Measurements from ENCODE around the gene YPEL2. TPM values are rescaled to one million over a fixed set of nuclear protein-coding genes. Genes with fewer than 3 reads are reported as not detected.

The YPEL2 gene
- total RNA-seq, 1 donor from 2014 or later, result 16.7 TPM

- Histone ChIP-seq H3K4me1 (no peaks in the 10 kb centered on the region), H3K36me3 (no peaks in the 10 kb centered on the region), H3K4me3 (no peak overlapping the region), H3K9me3 (no peaks in the 10 kb centered on the region), H3K27ac (peak overlapping the region; percentile 38), H3K27me3 (no peaks in the 10 kb centered on the region)
- DNase-seq (ENCODE audit: extremely low spot score in 2 of 2), result peak in 1 of 2 donors; percentile 91
- intact Hi-C loops (cut with DNase I), result loop anchor here (2.0 kb wide), 1 partner anchor 110 kb away; the partner anchor contains the start of gene YPEL2
- TF ChIP-seq CTCF (IDR thresholded peaks at IDR 0.05), result peak; percentile 74 to 92 (median 89)
- no peak for TF ChIP-seq POLR2A (IDR thresholded peaks at IDR 0.05)
- TF ChIP-seq POLR2AphosphoS5 (IDR thresholded peaks at IDR 0.05; ENCODE audit: insufficient read depth in 1 of 2, low read depth in 1 of 2), result peak in 1 of 2 donors; percentile 82
Measured at GRCh38 chr17:59440757-59441463, 109.5 kb downstream of the YPEL2 start.

- intact Hi-C loops (cut with DNase I), result loop anchor here (2.0 kb wide), 1 partner anchor 111 kb away; the partner anchor contains the start of gene YPEL2
- H3K27ac ChIP-seq, result peak overlapping the region; percentile 38
Measured at GRCh38 chr17:59441464-59442096, 110.1 kb downstream of the YPEL2 start.

GRCh38 chr17:59443106-59443505 lies 111.7 kb downstream of the YPEL2 start:
- Histone ChIP-seq H3K27ac (no peak overlapping the region), H3K4me1 (no peaks in the 10 kb centered on the region), H3K36me3 (no peaks in the 10 kb centered on the region), H3K27me3 (no peaks in the 10 kb centered on the region), H3K9me3 (no peaks in the 10 kb centered on the region), H3K4me3 (no peak overlapping the region)
- intact Hi-C loops (cut with DNase I), result no loop called here
- no peak for TF ChIP-seq CTCF (IDR thresholded peaks at IDR 0.05)
- TF ChIP-seq POLR2A (IDR thresholded peaks at IDR 0.05), result no peak
- TF ChIP-seq POLR2AphosphoS5 (IDR thresholded peaks at IDR 0.05; ENCODE audit: insufficient read depth in 1 of 2, low read depth in 1 of 2), result no peak
- no peak for DNase-seq (ENCODE audit: extremely low spot score in 2 of 2)

More at GRCh38 chr17:59441464-59442096, 110.1 kb downstream of the YPEL2 start:
- TF ChIP-seq POLR2AphosphoS5 (IDR thresholded peaks at IDR 0.05; ENCODE audit: insufficient read depth in 1 of 2, low read depth in 1 of 2) (no peak), CTCF (IDR thresholded peaks at IDR 0.05) (no peak), POLR2A (IDR thresholded peaks at IDR 0.05) (no peak)
- no peak overlapping the region for H3K4me3 ChIP-seq
- no peaks in the 10 kb centered on the region for H3K9me3 ChIP-seq
- H3K36me3 ChIP-seq, result no peaks in the 10 kb centered on the region
- H3K27me3 ChIP-seq, result no peaks in the 10 kb centered on the region
- no peaks in the 10 kb centered on the region for H3K4me1 ChIP-seq
- no peak for DNase-seq (ENCODE audit: extremely low spot score in 2 of 2)

Small RNA genes within 50 kb of the gene (microRNA-seq; reads per million reads assigned to microRNA genes)
- not detected for gene MIR4729 (ENCODE audit: borderline number of aligned reads, borderline replicate concordance)

Small RNA genes within 50 kb of the gene (small RNA-seq; reads per million reads assigned to genes)
- not detected for gene MIR4729

Other genes starting within 250 kb of the YPEL2 start
- gene TRIM37, start 224.8 kb upstream of the YPEL2 start, total RNA-seq, result 20.4 TPM
- gene SKA2, start 176.5 kb upstream of the YPEL2 start, total RNA-seq, result 143 TPM
- gene PRR11, start 175.9 kb upstream of the YPEL2 start, total RNA-seq, result 7.9 TPM
- gene SMG8, start 121.6 kb upstream of the YPEL2 start, total RNA-seq, result 7.6 TPM
- 2.2 TPM for gene GDPD1, start 111.1 kb upstream of the YPEL2 start, total RNA-seq
- 31.4 TPM for gene DHX40, start 234.0 kb downstream of the YPEL2 start, total RNA-seq